Transverse colon (tissue), 3 donors: ENCODE data around the gene PTGER3.

Experiments
- CTCF ChIP-seq, 5 experiments: fragments of 200-600 bp in 3 of 5; fragments of 450-650 bp in 2 of 5; sonication (generic) in 3 of 5; IDR thresholded peaks; 1 replicate in 2 of 5; 2 replicates in 3 of 5; pipeline ENCODE4 v1.5.1; 2016 to 2017; ENCODE audit warnings: antibody characterized with exemption in 5 of 5, inconsistent platforms in 3 of 5, mild to moderate bottlenecking in 2 of 5, moderate library complexity in 1 of 5
- EP300 ChIP-seq: sonication (generic); formaldehyde crosslinking; IDR thresholded peaks from one replicate; pipeline ENCODE4 v1.6.1; 2017; ENCODE audit warnings: antibody characterized with exemption, low read depth

- no peak for TF ChIP-seq EP300
- no peak for TF ChIP-seq CTCF (IDR thresholded peaks at IDR 0.05)
Observed at GRCh38 chr1:71053758-71054157, 6.1 kb upstream of the PTGER3 start.
